Upper lobe of left lung (tissue), 6 donors: ENCODE measurements around the gene XYLT1. TPM values are rescaled to one million over a fixed set of nuclear protein-coding genes. Genes with fewer than 3 reads are reported as not detected.

Source experiments
- ATAC-seq, 2 donors: fragments of 200-7000 bp; cut with Tn5 transposase; one replicate each; pipeline ENCODE4 v1.9.1; 2022; ENCODE audit warnings: mild to moderate bottlenecking in 2 of 2, moderate library complexity in 2 of 2; ENCODE audit not compliant: low FRiP score in 2 of 2
- DNase-seq, 2 donors: peaks; one replicate each; pipeline ENCODE4 v3.0.0-alpha.2; 2019 to 2020
- H3K27ac ChIP-seq, 4 donors: fragments of 200-600 bp; sonication (generic); one replicate each; pipeline ENCODE4 v1.5.1; 2016 to 2019
- H3K27me3 ChIP-seq, 4 donors: fragments of 200-600 bp; sonication (generic); one replicate each; pipeline ENCODE4 v1.5.1; 2017 to 2019
- H3K36me3 ChIP-seq, 4 donors: fragments of 200-600 bp; sonication (generic); one replicate each; pipeline ENCODE4 v1.5.1; 2016 to 2019
- H3K4me1 ChIP-seq, 4 donors: fragments of 200-600 bp; sonication (generic); one replicate each; pipeline ENCODE4 v1.5.1; 2018 to 2019
- H3K4me3 ChIP-seq, 4 donors: fragments of 200-600 bp; sonication (generic); one replicate each; pipeline ENCODE4 v1.5.1; 2017 to 2019; ENCODE audit warnings: mild to moderate bottlenecking in 2 of 4, moderate library complexity in 1 of 4
- H3K9me3 ChIP-seq, 4 donors: fragments of 200-600 bp; sonication (generic); one replicate each; pipeline ENCODE4 v1.5.1; 2018 to 2019
- CTCF ChIP-seq, 6 experiments: fragments of 450-650 bp in 4 of 6; fragments of 200-600 bp in 2 of 6; sonication (generic) in 2 of 6; IDR thresholded peaks; one replicate each; pipeline ENCODE4 v1.5.1; 2016 to 2019; ENCODE audit warnings: antibody characterized with exemption in 6 of 6
- EP300 ChIP-seq, 4 donors: sonication (generic); formaldehyde crosslinking; IDR thresholded peaks; one replicate each; pipeline ENCODE4 v1.5.1; 2017; ENCODE audit warnings: antibody characterized with exemption in 4 of 4, control low read depth in 2 of 4
- POLR2A ChIP-seq, 4 donors: fragments of 450-650 bp; IDR thresholded peaks; one replicate each; pipeline ENCODE4 v1.5.1; 2016 to 2017; ENCODE audit warnings: antibody characterized with exemption in 4 of 4, mild to moderate bottlenecking in 2 of 4
- POLR2AphosphoS5 ChIP-seq, 2 donors: sonication (generic); formaldehyde crosslinking; IDR thresholded peaks; one replicate each; pipeline ENCODE4 v1.5.1; 2017; ENCODE audit warnings: antibody characterized with exemption in 2 of 2
- WGBS, 2 donors: methylation state at CpG; one replicate each; pipeline ENCODE4 v1.1.5; 2017 to 2018; 5-methylcytosine and 5-hydroxymethylcytosine counted together
- total RNA-seq, 6 donors: library from RNA; depleted of rRNA in 4 of 6; stranded (reverse); fragments of >200 nt in 4 of 6; gene quantifications; one replicate each; pipeline versions ENCODE4 v1.1.0 to v1.2.1, GENCODE V29; 2016 to 2021
- donor health status: DM: no; HTN: no; CAD: no; lungs with moderate emphysema.
- donor health status: DM: no; HTN: yes; CAD: no; lungs with severe emphysema.

XYLT1 gene
- total RNA-seq, 6 donors from 2014 or later: 3.0 to 26.2 (median 6.8) TPM

GRCh38 chr16:17333229-17333628 is 137.5 kb downstream of the XYLT1 start:
- WGBS, 2 donors: 79 to 88% methylated on average over 2 of the region's 2 CpGs
- no peak for ATAC-seq

GRCh38 chr16:17331991-17332390 is 138.8 kb downstream of the XYLT1 start:
- H3K36me3 ChIP-seq: no peaks in the 10 kb centered on the region
- H3K4me1 ChIP-seq: peaks cover 0 to 11% (median 3%) of the 10 kb centered on the region in 4 donors
- H3K4me3 ChIP-seq: no peak overlapping the region
- H3K27ac ChIP-seq: no peak overlapping the region
- no peaks in the 10 kb centered on the region for H3K9me3 ChIP-seq
- H3K27me3 ChIP-seq: no peaks in the 10 kb centered on the region
- ATAC-seq: no peak
- WGBS, 2 donors: 92 to 97% methylated on average over 4 of the region's 4 CpGs
- TF ChIP-seq POLR2AphosphoS5 (IDR thresholded peaks at IDR 0.05) (no peak), CTCF (IDR thresholded peaks at IDR 0.05) (no peak), POLR2A (IDR thresholded peaks at IDR 0.05) (no peak), EP300 (IDR thresholded peaks at IDR 0.05) (no peak)
- DNase-seq: no peak

More at GRCh38 chr16:17333229-17333628, 137.5 kb downstream of the XYLT1 start:
- no peaks in the 10 kb centered on the region for H3K9me3 ChIP-seq
- no peak for DNase-seq
- no peaks in the 10 kb centered on the region for H3K36me3 ChIP-seq
- H3K4me3 ChIP-seq: no peak overlapping the region
- peaks cover 0 to 11% (median 3%) of the 10 kb centered on the region in 4 donors for H3K4me1 ChIP-seq
- no peaks in the 10 kb centered on the region for H3K27me3 ChIP-seq
- no peak overlapping the region for H3K27ac ChIP-seq
- TF ChIP-seq POLR2A (IDR thresholded peaks at IDR 0.05): no peak
- TF ChIP-seq POLR2AphosphoS5 (IDR thresholded peaks at IDR 0.05): no peak
- no peak for TF ChIP-seq CTCF (IDR thresholded peaks at IDR 0.05)
- TF ChIP-seq EP300 (IDR thresholded peaks at IDR 0.05): no peak

- H3K27me3 ChIP-seq: no peaks in the 10 kb centered on the region
- no peaks in the 10 kb centered on the region for H3K36me3 ChIP-seq
- peaks cover 0 to 11% (median 3%) of the 10 kb centered on the region in 4 donors for H3K4me1 ChIP-seq
- H3K9me3 ChIP-seq: no peaks in the 10 kb centered on the region
- no peak overlapping the region for H3K27ac ChIP-seq
- H3K4me3 ChIP-seq: no peak overlapping the region
- ATAC-seq: peak; percentile 41 to 92
- TF ChIP-seq POLR2A (IDR thresholded peaks at IDR 0.05) (no peak), POLR2AphosphoS5 (IDR thresholded peaks at IDR 0.05) (no peak), EP300 (IDR thresholded peaks at IDR 0.05) (no peak), CTCF (IDR thresholded peaks at IDR 0.05) (no peak)
- DNase-seq: no peak
- 82% methylated on average over 10 of the region's 10 CpGs for WGBS, 2 donors
Observed at GRCh38 chr16:17331071-17331607, 139.6 kb downstream of the XYLT1 start.

- ATAC-seq: no peak
- Histone ChIP-seq H3K36me3 (no peaks in the 10 kb centered on the region), H3K27me3 (no peaks in the 10 kb centered on the region), H3K9me3 (no peaks in the 10 kb centered on the region), H3K4me3 (no peak overlapping the region), H3K27ac (no peak overlapping the region), H3K4me1 (peaks cover 0 to 11% (median 3%) of the 10 kb centered on the region in 4 donors)
- TF ChIP-seq POLR2A (IDR thresholded peaks at IDR 0.05) (no peak), POLR2AphosphoS5 (IDR thresholded peaks at IDR 0.05) (no peak), CTCF (IDR thresholded peaks at IDR 0.05) (no peak), EP300 (IDR thresholded peaks at IDR 0.05) (no peak)
- no peak for DNase-seq
- WGBS, 2 donors: 44 to 53% methylated on average over 4 of the region's 4 CpGs
Observed at GRCh38 chr16:17330044-17330443, 140.7 kb downstream of the XYLT1 start.

GRCh38 chr16:17329391-17329790 is 141.4 kb downstream of the XYLT1 start:
- H3K9me3 ChIP-seq: no peaks in the 10 kb centered on the region
- no peak overlapping the region for H3K27ac ChIP-seq
- DNase-seq: no peak
- peak in 1 of 2 donors; percentile 64 for ATAC-seq
- H3K4me3 ChIP-seq: no peak overlapping the region
- H3K4me1 ChIP-seq: peaks cover 0 to 11% (median 3%) of the 10 kb centered on the region in 4 donors
- H3K27me3 ChIP-seq: no peaks in the 10 kb centered on the region
- TF ChIP-seq EP300 (IDR thresholded peaks at IDR 0.05): no peak
- 62 to 64% methylated on average over 5 of the region's 5 CpGs for WGBS, 2 donors
- H3K36me3 ChIP-seq: no peaks in the 10 kb centered on the region
